Esophagus muscularis mucosa (tissue), 3 donors: ENCODE measurements around the gene BRPF1.

Experiments
- CTCF ChIP-seq, 3 experiments: fragments of 200-600 bp in 2 of 3; fragments of 450-650 bp in 1 of 3; sonication (generic) in 2 of 3; IDR thresholded peaks; one replicate each; pipeline ENCODE4 v1.5.1; 2017 to 2019; ENCODE audit warnings: antibody characterized with exemption in 3 of 3, mild to moderate bottlenecking in 2 of 3, moderate library complexity in 1 of 3
- POLR2A ChIP-seq: fragments of 450-650 bp; IDR thresholded peaks from one replicate; pipeline ENCODE4 v1.6.1; 2017; ENCODE audit warnings: antibody characterized with exemption, moderate library complexity, mild to moderate bottlenecking, low read depth

DNA sequence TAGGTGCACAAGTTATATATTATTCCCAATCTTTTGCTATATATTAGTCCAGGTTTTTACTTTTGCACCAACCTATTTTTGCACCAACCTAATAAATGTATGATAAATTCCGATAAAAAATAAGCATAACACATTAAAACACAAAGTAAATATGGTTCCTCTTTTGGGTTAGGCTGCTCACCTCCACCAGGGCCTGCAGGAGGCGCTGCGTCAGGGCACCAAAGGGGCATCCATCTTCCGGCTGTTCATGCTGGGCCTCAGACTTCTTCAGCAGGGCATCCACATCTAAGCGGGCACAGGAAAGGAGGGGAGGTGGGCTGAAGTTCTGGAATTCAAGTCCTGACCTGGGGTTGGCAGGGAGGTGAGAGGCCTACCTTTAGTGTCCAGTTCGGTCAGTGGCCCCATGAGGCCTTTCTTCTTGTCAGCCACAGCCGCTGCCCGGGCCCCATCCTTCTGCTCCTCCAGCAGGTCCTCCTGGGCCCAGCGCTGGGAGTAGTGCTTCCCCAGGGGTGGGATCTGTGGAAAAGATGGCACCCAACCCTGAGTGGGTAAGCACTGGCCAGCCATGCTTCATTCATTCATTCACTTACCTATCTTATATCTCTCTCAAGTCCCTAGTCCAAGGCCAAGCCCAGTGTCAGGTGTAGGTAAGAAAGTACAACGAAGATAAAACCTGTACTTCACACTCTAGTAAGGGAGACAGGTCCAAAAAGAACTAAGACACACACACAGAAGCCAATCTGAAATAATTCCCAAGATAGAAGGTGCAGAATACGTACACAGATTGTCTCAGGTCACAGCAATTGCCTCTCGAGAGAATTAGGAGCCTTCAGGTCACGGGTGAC lies 55.5 kb downstream of the BRPF1 start:
- TF ChIP-seq CTCF (IDR thresholded peaks at IDR 0.05) (peak in 2 of 3 experiments; percentile 5 to 40), POLR2A (no peak)
